ENCODE measurements around the gene XRCC4. TPM values are rescaled to one million over a fixed set of nuclear protein-coding genes. Genes with fewer than 3 reads are reported as not detected.

XRCC4 gene
- total and polyA plus RNA-seq, 7 donors: 1.6 to 7.9 (median 3.2) TPM

GRCh38 chr5:83397658-83398057 is 320.3 kb downstream of the XRCC4 start:
- Histone ChIP-seq H3K9me3 (no peaks in the 10 kb centered on the region), H3K4me1 (no peaks in the 10 kb centered on the region), H3K27me3 (ENCODE audit: insufficient read depth in 3 of 3, low read length in 2 of 3) (no peaks in the 10 kb centered on the region), H3K27ac (no peak overlapping the region), H3K36me3 (ENCODE audit: insufficient read depth in 1 of 2, low read depth in 1 of 2) (no peaks in the 10 kb centered on the region), H3K4me3 (no peak overlapping the region)
- TF ChIP-seq CTCF (IDR thresholded peaks at IDR 0.05): no peak
- intact Hi-C loops (cut with DNase I): no loop called here
- 21 to 31% (median 22%) methylated on average over 1 of the region's 1 CpG for WGBS, 3 donors
- no peak for ATAC-seq
- DNase-seq: no peak

- 92 to 93% (median 93%) methylated on average over 4 of the region's 4 CpGs for WGBS, 3 donors
Observed at GRCh38 chr5:83400241-83400640, 322.9 kb downstream of the XRCC4 start.

GRCh38 chr5:83400701-83401100 is 323.4 kb downstream of the XRCC4 start:
- Histone ChIP-seq H3K36me3 (ENCODE audit: insufficient read depth in 1 of 2, low read depth in 1 of 2) (no peaks in the 10 kb centered on the region), H3K4me3 (no peak overlapping the region), H3K27me3 (ENCODE audit: insufficient read depth in 3 of 3, low read length in 2 of 3) (no peaks in the 10 kb centered on the region), H3K4me1 (no peaks in the 10 kb centered on the region), H3K9me3 (no peaks in the 10 kb centered on the region), H3K27ac (no peak overlapping the region)
- ATAC-seq (no peak), DNase-seq (no peak)
- WGBS, 3 donors: 82 to 90% (median 90%) methylated on average over 3 of the region's 3 CpGs
- intact Hi-C loops (cut with DNase I): no loop called here
- TF ChIP-seq CTCF (IDR thresholded peaks at IDR 0.05): no peak

More at GRCh38 chr5:83400241-83400640, 322.9 kb downstream of the XRCC4 start:
- Histone ChIP-seq H3K27ac (no peak overlapping the region), H3K4me3 (no peak overlapping the region), H3K9me3 (no peaks in the 10 kb centered on the region), H3K27me3 (ENCODE audit: insufficient read depth in 3 of 3, low read length in 2 of 3) (no peaks in the 10 kb centered on the region), H3K36me3 (ENCODE audit: insufficient read depth in 1 of 2, low read depth in 1 of 2) (no peaks in the 10 kb centered on the region), H3K4me1 (no peaks in the 10 kb centered on the region)
- intact Hi-C loops (cut with DNase I): no loop called here
- ATAC-seq: no peak
- no peak for TF ChIP-seq CTCF (IDR thresholded peaks at IDR 0.05)
- no peak for DNase-seq

GRCh38 chr5:83401122-83401731 is 323.9 kb downstream of the XRCC4 start:
- no peak for TF ChIP-seq CTCF (IDR thresholded peaks at IDR 0.05)
- H3K4me1 ChIP-seq: no peaks in the 10 kb centered on the region
- WGBS, 3 donors: 19 to 27% (median 24%) methylated on average over 3 of the region's 3 CpGs
- no peaks in the 10 kb centered on the region for H3K27me3 ChIP-seq (ENCODE audit: insufficient read depth in 3 of 3, low read length in 2 of 3)
- H3K9me3 ChIP-seq: no peaks in the 10 kb centered on the region
- H3K4me3 ChIP-seq: no peak overlapping the region
- DNase-seq (no peak), ATAC-seq (no peak)
- no peaks in the 10 kb centered on the region for H3K36me3 ChIP-seq (ENCODE audit: insufficient read depth in 1 of 2, low read depth in 1 of 2)
- H3K27ac ChIP-seq: no peak overlapping the region
- intact Hi-C loops (cut with DNase I): no loop called here

- TF ChIP-seq CTCF (IDR thresholded peaks at IDR 0.05): no peak
- intact Hi-C loops (cut with DNase I): no loop called here
Observed at GRCh38 chr5:83401775-83402174, 324.4 kb downstream of the XRCC4 start.

More at GRCh38 chr5:83401775-83402174, 324.4 kb downstream of the XRCC4 start:
- Histone ChIP-seq H3K36me3 (ENCODE audit: insufficient read depth in 1 of 2, low read depth in 1 of 2) (no peaks in the 10 kb centered on the region), H3K4me1 (no peaks in the 10 kb centered on the region), H3K4me3 (no peak overlapping the region), H3K27ac (no peak overlapping the region), H3K9me3 (no peaks in the 10 kb centered on the region), H3K27me3 (ENCODE audit: insufficient read depth in 3 of 3, low read length in 2 of 3) (no peaks in the 10 kb centered on the region)
- ATAC-seq: no peak
- DNase-seq: no peak

Data from psoas muscle (tissue), 8 donors.